ENCODE results near the gene MS4A14. TPM values are rescaled to one million over a fixed set of nuclear protein-coding genes. Genes with fewer than 3 reads are reported as not detected.
A peak's percentile ranks its signal among the peaks of the same experiment; 100 is the strongest.

Gene MS4A14
- total RNA-seq, 1 experiment from 2014 or later, result not detected

DNA sequence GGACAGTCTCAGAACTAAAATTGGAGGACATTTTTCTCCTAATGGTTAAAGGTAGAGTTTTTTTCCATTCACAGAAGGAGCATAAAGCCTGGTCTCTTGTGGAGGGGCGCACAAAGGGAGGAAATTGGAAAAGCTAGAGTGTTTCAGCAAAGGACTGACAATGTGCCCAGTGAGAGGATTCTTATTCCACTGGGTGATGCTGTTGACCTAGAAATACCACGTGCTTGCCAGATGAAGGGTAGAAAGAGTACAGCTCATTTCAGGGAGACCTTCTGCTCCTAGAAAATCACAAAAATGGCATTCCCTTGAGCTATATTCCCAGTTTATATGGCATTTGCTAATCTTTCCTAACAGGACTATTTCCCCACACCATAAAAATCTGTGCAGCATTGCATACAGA lies 48.1 kb upstream of the MS4A14 start:
- H3K27ac ChIP-seq (ENCODE audit: low read length), result no peak overlapping the region
- DNase-seq (ENCODE audit: low read depth, low spot score), result no peak
- peaks cover 2% of the 10 kb centered on the region; the same call in 1 of the 2 replicates for H3K27me3 ChIP-seq (ENCODE audit: control insufficient read depth, insufficient read depth, low read length)
- ChIA-PET POLR2A (no interaction called here), CTCF (no interaction called here)
- H3K9me3 ChIP-seq (ENCODE audit: control insufficient read depth, insufficient read depth, low read depth, low read length), result no peaks in the 10 kb centered on the region
- no peaks in the 10 kb centered on the region for H3K4me1 ChIP-seq (ENCODE audit: control insufficient read depth, insufficient read depth, low read length)
- TF ChIP-seq POLR2AphosphoS5 (IDR thresholded peaks at IDR 0.05; ENCODE audit: low read depth, low read length) (no peak), TCF7L2 (IDR thresholded peaks at IDR 0.05; ENCODE audit: low read depth, low read length) (no peak), SIN3A (IDR thresholded peaks at IDR 0.05; ENCODE audit: borderline replicate concordance, insufficient read depth, low read depth, low read length) (no peak)
- TF ChIP-seq, protein P1, sequence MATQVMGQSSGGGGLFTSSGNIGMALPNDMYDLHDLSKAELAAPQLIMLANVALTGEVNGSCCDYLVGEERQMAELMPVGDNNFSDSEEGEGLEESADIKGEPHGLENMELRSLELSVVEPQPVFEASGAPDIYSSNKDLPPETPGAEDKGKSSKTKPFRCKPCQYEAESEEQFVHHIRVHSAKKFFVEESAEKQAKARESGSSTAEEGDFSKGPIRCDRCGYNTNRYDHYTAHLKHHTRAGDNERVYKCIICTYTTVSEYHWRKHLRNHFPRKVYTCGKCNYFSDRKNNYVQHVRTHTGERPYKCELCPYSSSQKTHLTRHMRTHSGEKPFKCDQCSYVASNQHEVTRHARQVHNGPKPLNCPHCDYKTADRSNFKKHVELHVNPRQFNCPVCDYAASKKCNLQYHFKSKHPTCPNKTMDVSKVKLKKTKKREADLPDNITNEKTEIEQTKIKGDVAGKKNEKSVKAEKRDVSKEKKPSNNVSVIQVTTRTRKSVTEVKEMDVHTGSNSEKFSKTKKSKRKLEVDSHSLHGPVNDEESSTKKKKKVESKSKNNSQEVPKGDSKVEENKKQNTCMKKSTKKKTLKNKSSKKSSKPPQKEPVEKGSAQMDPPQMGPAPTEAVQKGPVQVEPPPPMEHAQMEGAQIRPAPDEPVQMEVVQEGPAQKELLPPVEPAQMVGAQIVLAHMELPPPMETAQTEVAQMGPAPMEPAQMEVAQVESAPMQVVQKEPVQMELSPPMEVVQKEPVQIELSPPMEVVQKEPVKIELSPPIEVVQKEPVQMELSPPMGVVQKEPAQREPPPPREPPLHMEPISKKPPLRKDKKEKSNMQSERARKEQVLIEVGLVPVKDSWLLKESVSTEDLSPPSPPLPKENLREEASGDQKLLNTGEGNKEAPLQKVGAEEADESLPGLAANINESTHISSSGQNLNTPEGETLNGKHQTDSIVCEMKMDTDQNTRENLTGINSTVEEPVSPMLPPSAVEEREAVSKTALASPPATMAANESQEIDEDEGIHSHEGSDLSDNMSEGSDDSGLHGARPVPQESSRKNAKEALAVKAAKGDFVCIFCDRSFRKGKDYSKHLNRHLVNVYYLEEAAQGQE (IDR thresholded peaks at IDR 0.05; ENCODE audit: insufficient read depth in 1 of 2, low read depth in 2 of 2, low read length in 1 of 2), result no peak
- TF ChIP-seq, protein P2, sequence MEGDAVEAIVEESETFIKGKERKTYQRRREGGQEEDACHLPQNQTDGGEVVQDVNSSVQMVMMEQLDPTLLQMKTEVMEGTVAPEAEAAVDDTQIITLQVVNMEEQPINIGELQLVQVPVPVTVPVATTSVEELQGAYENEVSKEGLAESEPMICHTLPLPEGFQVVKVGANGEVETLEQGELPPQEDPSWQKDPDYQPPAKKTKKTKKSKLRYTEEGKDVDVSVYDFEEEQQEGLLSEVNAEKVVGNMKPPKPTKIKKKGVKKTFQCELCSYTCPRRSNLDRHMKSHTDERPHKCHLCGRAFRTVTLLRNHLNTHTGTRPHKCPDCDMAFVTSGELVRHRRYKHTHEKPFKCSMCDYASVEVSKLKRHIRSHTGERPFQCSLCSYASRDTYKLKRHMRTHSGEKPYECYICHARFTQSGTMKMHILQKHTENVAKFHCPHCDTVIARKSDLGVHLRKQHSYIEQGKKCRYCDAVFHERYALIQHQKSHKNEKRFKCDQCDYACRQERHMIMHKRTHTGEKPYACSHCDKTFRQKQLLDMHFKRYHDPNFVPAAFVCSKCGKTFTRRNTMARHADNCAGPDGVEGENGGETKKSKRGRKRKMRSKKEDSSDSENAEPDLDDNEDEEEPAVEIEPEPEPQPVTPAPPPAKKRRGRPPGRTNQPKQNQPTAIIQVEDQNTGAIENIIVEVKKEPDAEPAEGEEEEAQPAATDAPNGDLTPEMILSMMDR (IDR thresholded peaks at IDR 0.05), result peak; percentile 44
- intact Hi-C loops (cut with micrococcal nuclease; ENCODE audit: unreplicated experiment), result loop anchor here (5.0 kb wide), 1 partner anchor 269 kb away; no protein-coding TSS in a partner anchor
- H3K4me3 ChIP-seq (ENCODE audit: low read depth in 2 of 2, low read length in 2 of 2), result no peak overlapping the region
- in situ Hi-C loops (cut with HindIII; ENCODE audit: low pct_unique_long_range_greater_than_20kb, low sequenced_read_pairs), result no loop called here
- no peaks in the 10 kb centered on the region for H3K36me3 ChIP-seq (ENCODE audit: control insufficient read depth, insufficient read depth, low read length)
- no peak for ATAC-seq
- BruUV-seq (replicated peaks), result no TSS peak

DNA sequence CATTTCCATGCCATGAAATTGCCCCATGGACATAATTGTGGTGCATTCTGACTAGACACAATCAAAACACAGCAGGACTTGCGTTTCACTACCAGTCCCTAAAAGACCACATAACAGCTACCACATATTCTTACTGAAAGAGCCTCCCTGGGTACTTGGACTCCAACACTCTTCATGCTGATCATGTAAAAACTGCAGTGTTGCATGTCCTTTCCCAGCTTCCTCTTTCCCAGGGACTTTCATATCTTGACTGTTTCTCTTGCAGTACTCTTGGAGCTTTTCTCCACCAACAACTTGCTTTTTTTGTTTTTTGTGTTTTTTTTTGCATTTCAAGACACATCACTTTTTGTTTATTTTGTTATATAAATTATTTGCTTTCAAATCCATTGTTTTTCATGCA lies 46.3 kb upstream of the MS4A14 start:
- H3K27ac ChIP-seq (ENCODE audit: low read length), result no peak overlapping the region
- peaks cover 2% of the 10 kb centered on the region; the same call in 1 of the 2 replicates for H3K27me3 ChIP-seq (ENCODE audit: control insufficient read depth, insufficient read depth, low read length)
- no peaks in the 10 kb centered on the region for H3K36me3 ChIP-seq (ENCODE audit: control insufficient read depth, insufficient read depth, low read length)
- no peak overlapping the region for H3K4me3 ChIP-seq (ENCODE audit: low read depth in 2 of 2, low read length in 2 of 2)
- DNase-seq (ENCODE audit: low read depth, low spot score), result no peak
- ChIA-PET POLR2A (no interaction called here), CTCF (no interaction called here)
- BruUV-seq (replicated peaks), result no TSS peak
- H3K9me3 ChIP-seq (ENCODE audit: control insufficient read depth, insufficient read depth, low read depth, low read length), result no peaks in the 10 kb centered on the region
- intact Hi-C loops (cut with micrococcal nuclease; ENCODE audit: unreplicated experiment) (loop anchor here (5.0 kb wide), 1 partner anchor 267 kb away; no protein-coding TSS in a partner anchor), in situ Hi-C loops (cut with HindIII; ENCODE audit: low pct_unique_long_range_greater_than_20kb, low sequenced_read_pairs) (no loop called here)
- TF ChIP-seq SIN3A (IDR thresholded peaks at IDR 0.05; ENCODE audit: borderline replicate concordance, insufficient read depth, low read depth, low read length) (no peak), POLR2AphosphoS5 (IDR thresholded peaks at IDR 0.05; ENCODE audit: low read depth, low read length) (no peak), TCF7L2 (IDR thresholded peaks at IDR 0.05; ENCODE audit: low read depth, low read length) (no peak)
- TF ChIP-seq, protein P2 (IDR thresholded peaks at IDR 0.05), result no peak
- TF ChIP-seq, protein P1 (IDR thresholded peaks at IDR 0.05; ENCODE audit: insufficient read depth in 1 of 2, low read depth in 2 of 2, low read length in 1 of 2), result no peak
- H3K4me1 ChIP-seq (ENCODE audit: control insufficient read depth, insufficient read depth, low read length), result no peaks in the 10 kb centered on the region
- ATAC-seq, result no peak
